Activated CD4-positive, alpha-beta memory T cell treated with anti-CD3 and anti-CD28 coated beads for 36 hours (primary cell): ENCODE results near the gene NHLH2. TPM values are rescaled to one million over a fixed set of nuclear protein-coding genes. Genes with fewer than 3 reads are reported as not detected.

Experiments
- CTCF ChIA-PET: fragments of 350-600 bp; sonication (Branson Sonifier 250); formaldehyde crosslinking; loops from one replicate; lab custom pipeline; 2021; ENCODE audit warnings: antibody characterized with exemption, inconsistent platforms; lab: Charles Lee
- POLR2A ChIA-PET: fragments of 350-600 bp; sonication (Branson Sonifier 250); formaldehyde crosslinking; loops from one replicate; lab custom pipeline; 2021; ENCODE audit warnings: antibody characterized with exemption; lab: Charles Lee
- DNase-seq: peaks from one replicate; pipeline ENCODE4 v3.0.0-alpha.2; 2020
- H3K27ac Mint-ChIP-seq: one replicate; pipeline ENCODE4 v1.8.0; 2021; ENCODE audit warnings: mixed read lengths
- H3K27me3 Mint-ChIP-seq: one replicate; pipeline ENCODE4 v1.8.0; 2021; ENCODE audit warnings: mixed read lengths
- H3K36me3 Mint-ChIP-seq: one replicate; pipeline ENCODE4 v1.8.0; 2021; ENCODE audit warnings: mixed read lengths
- H3K4me1 Mint-ChIP-seq: one replicate; pipeline ENCODE4 v1.8.0; 2021; ENCODE audit warnings: low read depth, mixed read lengths
- H3K4me3 Mint-ChIP-seq: one replicate; pipeline ENCODE4 v1.8.0; 2021; ENCODE audit warnings: mild to moderate bottlenecking, mixed read lengths
- H3K9me3 Mint-ChIP-seq: one replicate; pipeline ENCODE4 v1.8.0; 2021; ENCODE audit warnings: mixed read lengths
- intact Hi-C: fragments of 100-400 bp; cut with micrococcal nuclease; formaldehyde crosslinking; loops from one replicate; pipeline ENCODE4 v1.15.1; 2023
- total RNA-seq, 2 experiments: library from RNA; stranded (reverse); gene quantifications; one replicate each; pipeline ENCODE4 v1.2.3, GENCODE V29; 2021

NHLH2 gene
- total RNA-seq, 2 experiments from 2014 or later, result not detected

DNA sequence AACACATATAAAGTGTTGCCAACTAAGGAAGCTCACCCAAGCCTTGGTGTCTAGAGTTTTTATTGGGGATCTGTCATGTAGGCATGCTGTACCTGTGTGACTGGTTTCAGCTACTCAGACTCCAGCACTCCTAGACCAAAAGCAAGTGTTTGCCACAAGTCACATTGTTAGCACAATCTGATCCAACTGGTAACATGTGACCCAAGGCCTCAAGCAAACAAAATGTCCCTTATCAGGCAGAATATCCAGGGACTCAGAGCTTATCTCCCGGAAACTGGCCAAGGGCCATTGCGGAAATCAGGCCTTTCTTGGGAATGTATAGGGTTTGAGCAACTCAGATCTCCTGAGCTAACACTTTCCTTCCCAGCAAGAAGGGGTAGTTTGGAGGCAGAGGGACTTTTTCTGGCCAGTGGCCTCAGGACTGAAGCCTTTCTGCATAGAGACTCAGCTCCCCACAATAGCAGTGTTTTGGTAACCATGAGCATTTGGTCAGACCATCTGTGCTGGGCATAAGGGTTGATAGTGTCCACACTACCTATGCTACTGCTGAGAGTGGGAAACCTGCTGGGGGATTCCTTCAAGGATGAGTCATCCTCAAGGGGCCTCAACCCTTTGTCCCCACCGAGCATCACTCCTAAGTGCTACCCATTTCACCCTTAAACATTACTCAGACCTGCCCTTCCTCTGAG lies 29.6 kb downstream of the NHLH2 start:
- Mint-ChIP-seq H3K4me1 (no peaks in the 10 kb centered on the region), H3K27ac (no peak overlapping the region), H3K4me3 (no peak overlapping the region), H3K9me3 (no peaks in the 10 kb centered on the region), H3K27me3 (peaks cover 14% of the 10 kb centered on the region), H3K36me3 (no peaks in the 10 kb centered on the region)
- ChIA-PET POLR2A (no interaction called here), CTCF (interaction anchor here (1.0 to 4.1 kb wide), 3 partner anchors 170 to 209 kb away, joined by 4 to 27 read pairs (median 9); no protein-coding TSS in a partner anchor)
- DNase-seq, result no peak
- intact Hi-C loops, result no loop called here

DNA sequence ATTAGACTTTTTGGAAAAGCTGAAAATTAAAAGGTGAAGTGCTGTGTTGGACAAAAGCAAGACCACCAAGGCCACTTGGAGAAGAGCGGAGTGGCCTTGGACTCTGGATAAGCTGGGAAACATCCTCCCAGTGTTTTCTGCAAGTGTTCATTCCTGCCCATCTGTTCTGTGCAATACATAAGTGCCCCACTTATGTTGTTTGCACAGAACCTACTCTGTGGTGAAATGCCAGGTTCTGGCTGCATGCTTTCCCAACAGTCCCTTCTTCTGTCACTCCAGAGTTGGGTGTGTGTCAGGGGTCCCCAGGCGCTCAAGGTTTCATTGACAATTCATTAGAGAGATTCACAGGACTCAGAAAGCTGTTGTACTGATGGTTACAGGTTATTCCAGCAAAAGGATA lies 30.3 kb downstream of the NHLH2 start:
- intact Hi-C loops, result no loop called here
- Mint-ChIP-seq H3K4me1 (no peaks in the 10 kb centered on the region), H3K36me3 (no peaks in the 10 kb centered on the region), H3K9me3 (no peaks in the 10 kb centered on the region), H3K4me3 (no peak overlapping the region), H3K27me3 (peaks cover 12% of the 10 kb centered on the region), H3K27ac (no peak overlapping the region)
- DNase-seq, result no peak
- CTCF ChIA-PET, result interaction anchor here (0.9 to 4.1 kb wide), 5 partner anchors 10 to 209 kb away, joined by 3 to 27 read pairs (median 4); no protein-coding TSS in a partner anchor
- POLR2A ChIA-PET, result no interaction called here

GRCh38 chr1:115809847-115810246 lies 31.1 kb downstream of the NHLH2 start:
- Mint-ChIP-seq H3K9me3 (no peaks in the 10 kb centered on the region), H3K4me3 (no peak overlapping the region), H3K27me3 (peaks cover 12% of the 10 kb centered on the region), H3K36me3 (no peaks in the 10 kb centered on the region), H3K27ac (no peak overlapping the region), H3K4me1 (no peaks in the 10 kb centered on the region)
- intact Hi-C loops, result no loop called here
- ChIA-PET POLR2A (no interaction called here), CTCF (interaction anchor here (0.9 to 4.1 kb wide), 4 partner anchors 9 to 210 kb away, joined by 3 to 27 read pairs (median 7); no protein-coding TSS in a partner anchor)
- no peak for DNase-seq

GRCh38 chr1:115809076-115809475 lies 31.9 kb downstream of the NHLH2 start:
- H3K27ac Mint-ChIP-seq, result no peak overlapping the region
- no peaks in the 10 kb centered on the region for H3K4me1 Mint-ChIP-seq
- no peak overlapping the region for H3K4me3 Mint-ChIP-seq
- H3K9me3 Mint-ChIP-seq, result no peaks in the 10 kb centered on the region
- POLR2A ChIA-PET, result no interaction called here
- no peak for DNase-seq
- intact Hi-C loops, result no loop called here
- peaks cover 11% of the 10 kb centered on the region for H3K27me3 Mint-ChIP-seq
- H3K36me3 Mint-ChIP-seq, result no peaks in the 10 kb centered on the region
- CTCF ChIA-PET, result interaction anchor here (1.7 to 4.1 kb wide), 2 partner anchors 172 to 211 kb away, joined by 11 to 27 read pairs; no protein-coding TSS in a partner anchor

GRCh38 chr1:115807723-115808122 lies 33.2 kb downstream of the NHLH2 start:
- no peak overlapping the region for H3K27ac Mint-ChIP-seq
- no peaks in the 10 kb centered on the region for H3K4me1 Mint-ChIP-seq
- no peak overlapping the region for H3K4me3 Mint-ChIP-seq
- peaks cover 11% of the 10 kb centered on the region for H3K27me3 Mint-ChIP-seq
- intact Hi-C loops, result loop anchor here (1.0 kb wide), 1 partner anchor 174 kb away; no protein-coding TSS in a partner anchor
- no peaks in the 10 kb centered on the region for H3K36me3 Mint-ChIP-seq
- POLR2A ChIA-PET, result no interaction called here
- H3K9me3 Mint-ChIP-seq, result no peaks in the 10 kb centered on the region
- CTCF ChIA-PET, result interaction anchor here (0.6 to 2.6 kb wide), 10 partner anchors 11 to 677 kb away, joined by 3 to 32 read pairs (median 4); no protein-coding TSS in a partner anchor
- peak; percentile 38 for DNase-seq

- no peaks in the 10 kb centered on the region for H3K4me1 Mint-ChIP-seq
- H3K4me3 Mint-ChIP-seq, result no peak overlapping the region
- H3K27ac Mint-ChIP-seq, result no peak overlapping the region
- intact Hi-C loops, result no loop called here
- ChIA-PET POLR2A (no interaction called here), CTCF (interaction anchor here (2.5 to 2.6 kb wide), 2 partner anchors 178 to 216 kb away, joined by 5 to 32 read pairs; no protein-coding TSS in a partner anchor)
- H3K9me3 Mint-ChIP-seq, result no peaks in the 10 kb centered on the region
- no peaks in the 10 kb centered on the region for H3K36me3 Mint-ChIP-seq
- no peak for DNase-seq
- H3K27me3 Mint-ChIP-seq, result peaks cover 11% of the 10 kb centered on the region
These were observed 35.3 kb downstream of the NHLH2 start for GRCh38 chr1:115805597-115805996.

- DNase-seq, result no peak
- Mint-ChIP-seq H3K27ac (no peak overlapping the region), H3K9me3 (no peaks in the 10 kb centered on the region), H3K4me1 (no peaks in the 10 kb centered on the region), H3K27me3 (peaks cover 8% of the 10 kb centered on the region), H3K36me3 (no peaks in the 10 kb centered on the region), H3K4me3 (no peak overlapping the region)
- POLR2A ChIA-PET, result no interaction called here
- intact Hi-C loops, result no loop called here
- CTCF ChIA-PET, result no interaction called here
These were observed 38.5 kb downstream of the NHLH2 start for GRCh38 chr1:115802416-115802815.

GRCh38 chr1:115797486-115797885 lies 43.4 kb downstream of the NHLH2 start:
- intact Hi-C loops, result no loop called here
- Mint-ChIP-seq H3K27me3 (peaks cover 13% of the 10 kb centered on the region), H3K4me1 (no peaks in the 10 kb centered on the region), H3K9me3 (no peaks in the 10 kb centered on the region), H3K27ac (no peak overlapping the region), H3K36me3 (no peaks in the 10 kb centered on the region), H3K4me3 (no peak overlapping the region)
- POLR2A ChIA-PET, result no interaction called here
- DNase-seq, result no peak
- CTCF ChIA-PET, result interaction anchor here (0.5 to 0.9 kb wide), 2 partner anchors 10 to 614 kb away, joined by 3 to 5 read pairs; no protein-coding TSS in a partner anchor

GRCh38 chr1:115796897-115797296 lies 44.0 kb downstream of the NHLH2 start:
- no peak for DNase-seq
- H3K27ac Mint-ChIP-seq, result no peak overlapping the region
- intact Hi-C loops, result no loop called here
- H3K27me3 Mint-ChIP-seq, result peaks cover 15% of the 10 kb centered on the region
- H3K36me3 Mint-ChIP-seq, result no peaks in the 10 kb centered on the region
- H3K9me3 Mint-ChIP-seq, result no peaks in the 10 kb centered on the region
- ChIA-PET POLR2A (no interaction called here), CTCF (interaction anchor here (0.5 to 0.9 kb wide), 2 partner anchors 11 to 615 kb away, joined by 3 to 5 read pairs; no protein-coding TSS in a partner anchor)
- no peak overlapping the region for H3K4me3 Mint-ChIP-seq
- no peaks in the 10 kb centered on the region for H3K4me1 Mint-ChIP-seq

GRCh38 chr1:115796036-115796435 lies 44.9 kb downstream of the NHLH2 start:
- no peak overlapping the region for H3K4me3 Mint-ChIP-seq
- CTCF ChIA-PET, result no interaction called here

GRCh38 chr1:115794976-115795639 lies 45.8 kb downstream of the NHLH2 start:
- no peak overlapping the region for H3K27ac Mint-ChIP-seq
- H3K9me3 Mint-ChIP-seq, result no peaks in the 10 kb centered on the region
- H3K36me3 Mint-ChIP-seq, result no peaks in the 10 kb centered on the region
- no peak overlapping the region for H3K4me3 Mint-ChIP-seq
- ChIA-PET POLR2A (no interaction called here), CTCF (no interaction called here)
- no peak for DNase-seq
- intact Hi-C loops, result no loop called here
- H3K27me3 Mint-ChIP-seq, result peaks cover 20% of the 10 kb centered on the region
- H3K4me1 Mint-ChIP-seq, result no peaks in the 10 kb centered on the region

More at GRCh38 chr1:115796036-115796435, 44.9 kb downstream of the NHLH2 start:
- Mint-ChIP-seq H3K4me1 (no peaks in the 10 kb centered on the region), H3K9me3 (no peaks in the 10 kb centered on the region), H3K27ac (no peak overlapping the region), H3K27me3 (peaks cover 17% of the 10 kb centered on the region), H3K36me3 (no peaks in the 10 kb centered on the region)
- intact Hi-C loops, result no loop called here
- POLR2A ChIA-PET, result no interaction called here
- no peak for DNase-seq

DNA sequence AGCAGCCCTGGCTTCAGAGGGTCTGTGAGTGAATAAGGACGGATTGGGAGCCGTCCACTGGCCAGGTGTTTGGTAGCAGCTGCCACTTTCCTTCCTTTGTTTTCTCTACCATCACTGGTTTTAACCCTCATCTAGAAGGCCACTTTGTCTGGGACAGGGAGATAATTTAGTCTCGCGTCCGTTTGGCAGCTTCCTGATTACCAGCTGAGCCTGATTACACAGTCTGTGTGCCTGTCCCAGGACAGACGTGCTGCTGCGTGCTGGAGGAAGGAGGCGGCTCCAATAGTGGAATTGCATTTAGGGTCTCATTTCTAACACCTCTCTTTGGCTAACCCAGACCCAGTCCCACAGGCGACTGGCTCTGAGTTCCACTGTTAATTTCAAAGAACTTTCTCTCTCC lies 47.8 kb downstream of the NHLH2 start:
- H3K4me1 Mint-ChIP-seq, result no peaks in the 10 kb centered on the region
- no peak overlapping the region for H3K4me3 Mint-ChIP-seq
- H3K27ac Mint-ChIP-seq, result no peak overlapping the region
- DNase-seq, result no peak
- ChIA-PET CTCF (no interaction called here), POLR2A (no interaction called here)
- no peaks in the 10 kb centered on the region for H3K9me3 Mint-ChIP-seq
- H3K36me3 Mint-ChIP-seq, result no peaks in the 10 kb centered on the region
- intact Hi-C loops, result no loop called here
- H3K27me3 Mint-ChIP-seq, result peaks cover 16% of the 10 kb centered on the region
